Brain microvascular endothelial cell (primary cell): ENCODE data around the gene HMGB1.
"Not testable (repeated sequence)": the region's sequence is repeated elsewhere in the genome, so short reads cannot be mapped to it uniquely, and the experiment has no call there.

Experiments used
- DNase-seq: peaks from one replicate; pipeline ENCODE4 v3.0.0-alpha.2; 2020
- H3K27ac ChIP-seq: fragments of 250-450 bp; sonication (Bioruptor Pico); 2 replicates; pipeline ENCODE4 v1.5.1; 2020; ENCODE audit warnings: mild to moderate bottlenecking, moderate library complexity
- H3K27me3 ChIP-seq: fragments of 250-450 bp; sonication (Bioruptor Pico); replicated peaks from 2 replicates; pipeline ENCODE4 v1.5.1; 2020; ENCODE audit warnings: mild to moderate bottlenecking
- H3K36me3 ChIP-seq: fragments of 250-450 bp; sonication (Bioruptor Pico); replicated peaks from 2 replicates; pipeline ENCODE4 v1.5.1; 2020; ENCODE audit warnings: mild to moderate bottlenecking
- H3K4me3 ChIP-seq: 2 replicates; pipeline ENCODE4 v1.5.1; 2011; ENCODE audit warnings: low read depth, mild to moderate bottlenecking, control low read depth, low read length, moderate library complexity
- CTCF ChIP-seq: IDR thresholded peaks from 2 replicates; pipeline ENCODE4 v1.5.1; 2011; ENCODE audit warnings: low read depth, mild to moderate bottlenecking, moderate library complexity, low read length, control low read depth, inconsistent platforms; ENCODE audit errors: missing control alignments
- in situ Hi-C: cut with HindIII; loops from 2 replicates; pipeline ENCODE4 v1.10.0; 2017; ENCODE audit warnings: low sequenced_read_pairs, low pct_ligation_motif_present

HMGB1 gene

GRCh38 chr13:30443957-30444404, 21.8 kb downstream of the HMGB1 start:
- no peak overlapping the region for H3K27ac ChIP-seq
- no peaks in the 10 kb centered on the region for H3K36me3 ChIP-seq
- no peak for TF ChIP-seq CTCF
- no peak for DNase-seq
- H3K27me3 ChIP-seq = no peaks in the 10 kb centered on the region
- in situ Hi-C loops = no loop called here
- H3K4me3 ChIP-seq = no peak overlapping the region

DNA sequence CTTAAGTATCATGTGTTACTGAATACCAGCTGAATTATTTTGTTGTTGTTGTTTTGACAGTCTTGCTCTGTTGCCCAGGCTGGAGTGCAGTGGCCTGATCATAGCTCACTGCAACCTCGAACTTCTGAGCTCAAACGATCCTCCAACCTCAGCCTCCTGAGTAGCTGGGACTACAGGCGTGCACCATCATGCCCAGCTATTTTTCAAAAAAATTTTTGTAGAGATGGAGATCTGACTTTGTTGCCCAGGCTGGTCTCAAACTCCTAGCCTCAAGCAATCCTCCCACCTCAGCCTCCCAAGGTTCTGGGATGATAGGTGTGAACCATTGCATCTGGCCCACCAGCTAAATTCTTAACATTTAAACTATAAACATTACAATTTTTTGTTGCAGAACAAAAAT, 22.2 kb downstream of the HMGB1 start:
- H3K4me3 ChIP-seq, in situ Hi-C loops, H3K27me3 ChIP-seq, H3K27ac ChIP-seq, DNase-seq, H3K36me3 ChIP-seq: not testable (repeated sequence)

GRCh38 chr13:30442926-30443325, 22.8 kb downstream of the HMGB1 start:
- H3K27me3 ChIP-seq = no peaks in the 10 kb centered on the region
- no peaks in the 10 kb centered on the region for H3K36me3 ChIP-seq
- no peak for DNase-seq
- TF ChIP-seq CTCF = no peak
- no peak overlapping the region for H3K27ac ChIP-seq
- in situ Hi-C loops = no loop called here
- H3K4me3 ChIP-seq = no peak overlapping the region

- no peak overlapping the region for H3K4me3 ChIP-seq
- H3K27me3 ChIP-seq = peaks cover 2% of the 10 kb centered on the region
- no peak for TF ChIP-seq CTCF
- no peak overlapping the region for H3K27ac ChIP-seq
- DNase-seq = no peak
- in situ Hi-C loops = no loop called here
- H3K36me3 ChIP-seq = no peaks in the 10 kb centered on the region
Measured at GRCh38 chr13:30440910-30441703, 24.6 kb downstream of the HMGB1 start.

DNA sequence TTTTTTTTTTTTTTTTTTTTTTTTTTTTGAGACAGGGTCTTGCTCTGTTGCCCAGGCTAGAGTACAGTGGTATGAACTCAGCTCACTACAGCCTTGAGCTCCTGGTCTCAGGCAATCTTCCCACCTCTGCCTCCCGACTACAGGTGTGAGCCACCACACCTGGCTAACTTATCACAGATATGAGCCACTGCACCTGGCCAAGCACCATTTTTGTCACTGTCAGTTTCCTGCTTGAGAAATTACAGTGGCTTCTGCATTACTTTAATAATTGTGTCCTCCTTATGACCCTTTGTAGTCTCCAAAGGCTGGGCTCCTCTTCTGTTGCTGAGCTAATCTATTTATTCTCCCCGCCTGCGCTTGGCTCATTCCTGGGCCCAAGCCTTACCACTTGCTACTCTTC, 27.4 kb downstream of the HMGB1 start:
- Histone ChIP-seq H3K27ac (no peak overlapping the region), H3K36me3 (no peaks in the 10 kb centered on the region), H3K4me3 (no peak overlapping the region), H3K27me3 (peaks cover 2% of the 10 kb centered on the region)
- no peak for TF ChIP-seq CTCF
- in situ Hi-C loops = no loop called here
- no peak for DNase-seq

- no peak overlapping the region for H3K4me3 ChIP-seq
- TF ChIP-seq CTCF = no peak
- in situ Hi-C loops = no loop called here
- no peak for DNase-seq
- no peaks in the 10 kb centered on the region for H3K36me3 ChIP-seq
- H3K27ac ChIP-seq = no peak overlapping the region
- peaks cover 2% of the 10 kb centered on the region for H3K27me3 ChIP-seq
Measured at GRCh38 chr13:30437177-30437576, 28.6 kb downstream of the HMGB1 start.
